ENCODE measurements around the gene PADI3.

Gene PADI3

GRCh38 chr1:17210176-17210575 is 38.7 kb upstream of the PADI3 start:
- no peak for DNase-seq (ENCODE audit: low spot score)
- TF ChIP-seq, protein P1, sequence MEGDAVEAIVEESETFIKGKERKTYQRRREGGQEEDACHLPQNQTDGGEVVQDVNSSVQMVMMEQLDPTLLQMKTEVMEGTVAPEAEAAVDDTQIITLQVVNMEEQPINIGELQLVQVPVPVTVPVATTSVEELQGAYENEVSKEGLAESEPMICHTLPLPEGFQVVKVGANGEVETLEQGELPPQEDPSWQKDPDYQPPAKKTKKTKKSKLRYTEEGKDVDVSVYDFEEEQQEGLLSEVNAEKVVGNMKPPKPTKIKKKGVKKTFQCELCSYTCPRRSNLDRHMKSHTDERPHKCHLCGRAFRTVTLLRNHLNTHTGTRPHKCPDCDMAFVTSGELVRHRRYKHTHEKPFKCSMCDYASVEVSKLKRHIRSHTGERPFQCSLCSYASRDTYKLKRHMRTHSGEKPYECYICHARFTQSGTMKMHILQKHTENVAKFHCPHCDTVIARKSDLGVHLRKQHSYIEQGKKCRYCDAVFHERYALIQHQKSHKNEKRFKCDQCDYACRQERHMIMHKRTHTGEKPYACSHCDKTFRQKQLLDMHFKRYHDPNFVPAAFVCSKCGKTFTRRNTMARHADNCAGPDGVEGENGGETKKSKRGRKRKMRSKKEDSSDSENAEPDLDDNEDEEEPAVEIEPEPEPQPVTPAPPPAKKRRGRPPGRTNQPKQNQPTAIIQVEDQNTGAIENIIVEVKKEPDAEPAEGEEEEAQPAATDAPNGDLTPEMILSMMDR (IDR thresholded peaks at IDR 0.05; ENCODE audit: extremely low read depth, missing control alignments): no peak

GRCh38 chr1:17211377-17211776 is 37.5 kb upstream of the PADI3 start:
- DNase-seq (ENCODE audit: low spot score): no peak
- TF ChIP-seq, protein P1 (IDR thresholded peaks at IDR 0.05; ENCODE audit: extremely low read depth, missing control alignments): no peak

- DNase-seq (ENCODE audit: low spot score): no peak
- TF ChIP-seq, protein P1 (IDR thresholded peaks at IDR 0.05; ENCODE audit: extremely low read depth, missing control alignments): no peak
Observed at GRCh38 chr1:17212009-17212408, 36.9 kb upstream of the PADI3 start.

DNA sequence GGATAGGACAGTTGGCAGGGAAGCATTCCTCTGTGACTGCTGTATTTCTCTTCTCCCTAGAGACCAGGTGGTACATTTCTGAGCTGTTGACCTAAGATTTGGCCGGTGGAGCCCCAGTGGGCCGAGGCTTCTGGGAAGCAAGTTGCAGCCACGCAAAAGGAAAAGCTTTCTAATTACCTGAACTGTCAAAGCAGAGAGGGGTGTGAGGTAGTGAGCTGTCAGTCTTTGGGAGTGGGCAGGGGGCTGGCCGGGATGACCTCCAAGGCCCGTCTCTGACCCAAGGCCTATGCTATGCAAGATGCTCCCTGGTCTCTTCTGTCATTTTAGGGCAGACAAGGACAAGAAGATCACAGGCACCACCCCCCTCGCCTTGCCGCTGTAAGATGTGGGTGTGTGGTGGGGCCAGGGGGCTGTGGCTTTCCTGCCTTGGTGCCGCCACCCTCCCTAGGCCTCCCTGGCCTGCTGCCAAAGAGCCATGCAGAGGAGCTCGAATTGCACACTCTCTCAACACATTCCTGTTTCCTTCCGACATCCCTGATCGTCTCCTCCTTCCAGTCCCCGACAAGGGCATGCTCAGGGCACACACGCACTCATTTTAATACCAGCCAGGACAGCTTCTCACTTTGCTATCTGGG is 36.3 kb upstream of the PADI3 start:
- TF ChIP-seq, protein P1 (IDR thresholded peaks at IDR 0.05; ENCODE audit: extremely low read depth, missing control alignments): no peak
- no peak for DNase-seq (ENCODE audit: low spot score)

DNA sequence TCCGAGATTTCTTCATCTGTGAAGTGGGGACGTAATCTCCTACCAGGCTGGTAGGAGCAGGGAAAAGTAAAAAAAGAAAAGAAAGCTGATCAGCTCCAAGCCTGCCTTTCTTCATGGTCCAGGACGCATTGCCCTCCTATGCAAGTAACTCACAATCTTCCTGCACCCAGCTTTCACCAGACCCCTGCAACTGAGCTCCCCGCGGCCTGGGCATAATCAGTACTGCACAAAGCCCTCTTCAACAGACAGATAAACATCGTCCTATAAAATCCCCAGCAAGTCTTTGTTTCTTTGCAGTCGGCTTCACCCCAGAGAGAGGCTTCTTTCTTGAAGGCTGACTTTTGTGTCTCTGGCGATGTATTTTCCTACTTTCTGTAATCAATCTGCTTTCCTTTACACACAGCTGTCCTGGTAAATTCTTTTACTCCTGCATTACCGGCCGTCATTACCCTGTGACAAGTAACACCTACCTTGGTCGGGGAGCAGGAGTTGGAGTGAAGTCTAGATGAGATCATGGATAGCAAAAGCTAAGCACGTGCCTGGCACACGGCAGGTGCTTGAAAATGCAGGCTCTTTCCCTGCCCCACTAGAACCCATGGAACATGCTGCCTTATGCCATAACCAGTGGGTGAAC is 35.6 kb upstream of the PADI3 start:
- no peak for DNase-seq (ENCODE audit: low spot score)
- TF ChIP-seq, protein P1 (IDR thresholded peaks at IDR 0.05; ENCODE audit: extremely low read depth, missing control alignments): no peak

- no peak for DNase-seq (ENCODE audit: low spot score)
- TF ChIP-seq, protein P1 (IDR thresholded peaks at IDR 0.05; ENCODE audit: extremely low read depth, missing control alignments): no peak
Observed at GRCh38 chr1:17213782-17214148, 35.1 kb upstream of the PADI3 start.

GRCh38 chr1:17214876-17215544 is 33.9 kb upstream of the PADI3 start:
- no peak for DNase-seq (ENCODE audit: low spot score)
- TF ChIP-seq, protein P1 (IDR thresholded peaks at IDR 0.05; ENCODE audit: extremely low read depth, missing control alignments): no peak
